Endothelial cell of umbilical vein (primary cell): Measurements from ENCODE around the gene BRD1.

Experiments used
- CTCF ChIP-seq, 2 donors: IDR thresholded peaks; 1 replicate in 1 of 2; 2 replicates in 1 of 2; pipeline ENCODE4 v1.5.1; 2011; ENCODE audit warnings: low read length in 2 of 2, mild to moderate bottlenecking in 2 of 2, moderate library complexity in 2 of 2, control low read depth in 1 of 2, inconsistent platforms in 1 of 2, low read depth in 1 of 2; ENCODE audit not compliant: insufficient read depth in 1 of 2; ENCODE audit errors: extremely low read depth in 1 of 2
- JUN ChIP-seq: IDR thresholded peaks from 2 replicates; pipeline ENCODE4 v1.6.1; 2011; ENCODE audit warnings: borderline replicate concordance, low read depth; ENCODE audit not compliant: insufficient read length, insufficient read depth

- no peak for TF ChIP-seq CTCF (IDR thresholded peaks at IDR 0.05; ENCODE audit: extremely low read depth in 1 of 2, insufficient read depth in 1 of 2, low read depth in 1 of 2, low read length in 2 of 2)
- TF ChIP-seq JUN, result no peak
Observed at GRCh38 chr22:49810363-49811019, 17.2 kb downstream of the BRD1 start.
